Suprapubic skin (tissue), 4 donors: ENCODE measurements around the gene THBS3. TPM values are rescaled to one million over a fixed set of nuclear protein-coding genes. Genes with fewer than 3 reads are reported as not detected.

Experiments used
- DNase-seq, 2 donors: peaks; one replicate each; pipeline ENCODE4 v3.0.0-alpha.2; 2019; ENCODE audit warnings: low spot score in 2 of 2
- H3K27ac ChIP-seq: fragments of 200-600 bp; sonication (generic); one replicate; pipeline ENCODE4 v1.5.1; 2019
- H3K27me3 ChIP-seq: fragments of 200-600 bp; sonication (generic); one replicate; pipeline ENCODE4 v1.5.1; 2019
- H3K36me3 ChIP-seq: fragments of 200-600 bp; sonication (generic); one replicate; pipeline ENCODE4 v1.5.1; 2019
- H3K4me1 ChIP-seq: fragments of 200-600 bp; sonication (generic); one replicate; pipeline ENCODE4 v1.5.1; 2019
- H3K4me3 ChIP-seq: fragments of 200-600 bp; sonication (generic); one replicate; pipeline ENCODE4 v1.5.1; 2019; ENCODE audit warnings: mild to moderate bottlenecking
- H3K9me3 ChIP-seq: fragments of 200-600 bp; sonication (generic); one replicate; pipeline ENCODE4 v1.5.1; 2019
- CTCF ChIP-seq, 2 donors: fragments of 200-600 bp in 1 of 2; fragments of 450-650 bp in 1 of 2; sonication (generic) in 1 of 2; IDR thresholded peaks; one replicate each; pipeline ENCODE4 v1.5.1; 2016 to 2019; ENCODE audit warnings: antibody characterized with exemption in 2 of 2, mild to moderate bottlenecking in 1 of 2, moderate library complexity in 1 of 2
- EP300 ChIP-seq: sonication (generic); formaldehyde crosslinking; IDR thresholded peaks from one replicate; pipeline ENCODE4 v1.6.1; 2017; ENCODE audit warnings: antibody characterized with exemption
- POLR2A ChIP-seq, 2 donors: fragments of 450-650 bp; IDR thresholded peaks; one replicate each; pipeline ENCODE4 v1.6.1; 2017; ENCODE audit warnings: antibody characterized with exemption in 2 of 2, mild to moderate bottlenecking in 2 of 2, moderate library complexity in 2 of 2
- POLR2AphosphoS5 ChIP-seq, 3 donors: sonication (generic); formaldehyde crosslinking; IDR thresholded peaks; one replicate each; pipeline ENCODE4 v1.6.1; 2017; ENCODE audit warnings: antibody characterized with exemption in 3 of 3
- whole genome bisulfite sequencing: methylation state at CpG from one replicate; pipeline ENCODE4 v1.1.5; 2018; 5-methylcytosine and 5-hydroxymethylcytosine counted together
- total RNA-seq, 4 donors: library from RNA; depleted of rRNA; stranded (reverse); fragments of >200 nt; gene quantifications; one replicate each; pipeline ENCODE4 v1.1.0, GENCODE V29; 2016

The THBS3 gene
- total RNA-seq, 4 donors from 2014 or later, result 21.4 to 90.8 (median 26.7) TPM

- 49% methylated on average over 11 of the region's 21 CpGs for WGBS
- Histone ChIP-seq H3K4me3 (no peak overlapping the region), H3K27me3 (no peaks in the 10 kb centered on the region), H3K9me3 (no peaks in the 10 kb centered on the region), H3K4me1 (peaks cover 17% of the 10 kb centered on the region), H3K36me3 (no peaks in the 10 kb centered on the region), H3K27ac (peak overlapping the region; percentile 9)
- no peak for TF ChIP-seq EP300
- TF ChIP-seq CTCF (IDR thresholded peaks at IDR 0.05), result no peak
- no peak for TF ChIP-seq POLR2AphosphoS5 (IDR thresholded peaks at IDR 0.05)
- no peak for TF ChIP-seq POLR2A (IDR thresholded peaks at IDR 0.05)
- peak in 1 of 2 donors; percentile 66 for DNase-seq
These were observed 22.6 kb downstream of the THBS3 start for GRCh38 chr1:155184835-155185782.

GRCh38 chr1:155184351-155184811 is 23.3 kb downstream of the THBS3 start:
- TF ChIP-seq POLR2A (IDR thresholded peaks at IDR 0.05) (no peak), POLR2AphosphoS5 (IDR thresholded peaks at IDR 0.05) (no peak), CTCF (IDR thresholded peaks at IDR 0.05) (no peak), EP300 (no peak)
- DNase-seq, result no peak
- no peaks in the 10 kb centered on the region for H3K9me3 ChIP-seq
- H3K27me3 ChIP-seq, result no peaks in the 10 kb centered on the region
- H3K36me3 ChIP-seq, result no peaks in the 10 kb centered on the region
- no peak overlapping the region for H3K4me3 ChIP-seq
- H3K27ac ChIP-seq, result no peak overlapping the region
- peaks cover 17% of the 10 kb centered on the region for H3K4me1 ChIP-seq
- WGBS, result 98% methylated on average over 4 of the region's 4 CpGs

GRCh38 chr1:155183775-155184221 is 23.9 kb downstream of the THBS3 start:
- DNase-seq, result no peak
- Histone ChIP-seq H3K4me3 (no peak overlapping the region), H3K9me3 (no peaks in the 10 kb centered on the region), H3K4me1 (peaks cover 17% of the 10 kb centered on the region), H3K27ac (no peak overlapping the region), H3K36me3 (no peaks in the 10 kb centered on the region), H3K27me3 (no peaks in the 10 kb centered on the region)
- WGBS, result 86% methylated on average over 10 of the region's 20 CpGs
- TF ChIP-seq EP300 (no peak), POLR2AphosphoS5 (IDR thresholded peaks at IDR 0.05) (no peak), CTCF (IDR thresholded peaks at IDR 0.05) (no peak), POLR2A (IDR thresholded peaks at IDR 0.05) (no peak)

GRCh38 chr1:155182052-155182550 is 25.6 kb downstream of the THBS3 start:
- Histone ChIP-seq H3K27ac (no peak overlapping the region), H3K4me3 (no peak overlapping the region), H3K36me3 (no peaks in the 10 kb centered on the region), H3K27me3 (no peaks in the 10 kb centered on the region), H3K9me3 (no peaks in the 10 kb centered on the region), H3K4me1 (peaks cover 24% of the 10 kb centered on the region)
- peak in 1 of 2 donors; percentile 53 for DNase-seq
- no peak for TF ChIP-seq POLR2AphosphoS5 (IDR thresholded peaks at IDR 0.05)
- no peak for TF ChIP-seq POLR2A (IDR thresholded peaks at IDR 0.05)
- no peak for TF ChIP-seq EP300
- no peak for TF ChIP-seq CTCF (IDR thresholded peaks at IDR 0.05)
- 87% methylated on average over 6 of the region's 7 CpGs for WGBS
